ENCODE results near the gene TDRD5.
"Not testable (repeated sequence)": the region's sequence is repeated elsewhere in the genome, so short reads cannot be mapped to it uniquely, and the experiment has no call there.

The TDRD5 gene

DNA sequence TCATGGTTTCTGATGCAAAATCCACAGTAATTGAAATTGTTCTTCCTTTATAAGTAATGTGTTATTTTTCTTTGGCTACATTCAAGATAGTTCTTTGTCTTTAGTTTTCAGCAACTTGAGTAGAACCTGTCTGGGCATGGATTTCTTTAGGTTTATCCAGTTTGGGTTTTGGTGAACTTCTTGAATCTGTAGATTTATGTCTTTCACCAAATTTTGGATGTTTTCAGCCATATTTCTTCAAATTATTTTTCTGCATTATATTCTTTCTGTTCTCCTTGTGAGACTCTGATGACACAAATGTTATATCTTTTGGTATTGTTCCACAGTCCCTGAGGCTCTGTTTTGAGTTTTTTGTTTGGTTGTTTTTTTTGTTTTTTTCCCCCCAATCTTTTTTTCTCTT is 69.4 kb downstream of the TDRD5 start:
- Histone ChIP-seq H3F3A (ENCODE audit: control insufficient read depth, insufficient read depth) (no peaks in the 10 kb centered on the region), H3K79me2 (ENCODE audit: control insufficient read depth, low read length) (no peaks in the 10 kb centered on the region), H4K20me1 (ENCODE audit: control insufficient read depth, insufficient read depth, low read depth, low read length) (no peaks in the 10 kb centered on the region), H3K9me3 (ENCODE audit: control insufficient read depth, insufficient read depth, low read length) (no peaks in the 10 kb centered on the region), H3K27ac (ENCODE audit: low read depth, low read length) (no peak overlapping the region), H3K4me1 (ENCODE audit: control insufficient read depth, low read length) (no peaks in the 10 kb centered on the region), H3K4me2 (ENCODE audit: low read length) (no peak overlapping the region), H3K9me2 (replicated peaks; ENCODE audit: control insufficient read depth, low read length) (no peaks in the 10 kb centered on the region), H3K4me3 (ENCODE audit: low read length) (no peak overlapping the region), H3K36me3 (ENCODE audit: control insufficient read depth, low read length) (no peaks in the 10 kb centered on the region), H3K27me3 (ENCODE audit: control insufficient read depth, low read length) (no peaks in the 10 kb centered on the region)
- TF ChIP-seq, protein P1, sequence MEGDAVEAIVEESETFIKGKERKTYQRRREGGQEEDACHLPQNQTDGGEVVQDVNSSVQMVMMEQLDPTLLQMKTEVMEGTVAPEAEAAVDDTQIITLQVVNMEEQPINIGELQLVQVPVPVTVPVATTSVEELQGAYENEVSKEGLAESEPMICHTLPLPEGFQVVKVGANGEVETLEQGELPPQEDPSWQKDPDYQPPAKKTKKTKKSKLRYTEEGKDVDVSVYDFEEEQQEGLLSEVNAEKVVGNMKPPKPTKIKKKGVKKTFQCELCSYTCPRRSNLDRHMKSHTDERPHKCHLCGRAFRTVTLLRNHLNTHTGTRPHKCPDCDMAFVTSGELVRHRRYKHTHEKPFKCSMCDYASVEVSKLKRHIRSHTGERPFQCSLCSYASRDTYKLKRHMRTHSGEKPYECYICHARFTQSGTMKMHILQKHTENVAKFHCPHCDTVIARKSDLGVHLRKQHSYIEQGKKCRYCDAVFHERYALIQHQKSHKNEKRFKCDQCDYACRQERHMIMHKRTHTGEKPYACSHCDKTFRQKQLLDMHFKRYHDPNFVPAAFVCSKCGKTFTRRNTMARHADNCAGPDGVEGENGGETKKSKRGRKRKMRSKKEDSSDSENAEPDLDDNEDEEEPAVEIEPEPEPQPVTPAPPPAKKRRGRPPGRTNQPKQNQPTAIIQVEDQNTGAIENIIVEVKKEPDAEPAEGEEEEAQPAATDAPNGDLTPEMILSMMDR (IDR thresholded peaks at IDR 0.05; ENCODE audit: low read depth, low read length, poor library complexity, severe bottlenecking), result no peak
- no peak for TF ChIP-seq EZH2phosphoT487 (IDR thresholded peaks at IDR 0.05; ENCODE audit: borderline replicate concordance, low read length)

DNA sequence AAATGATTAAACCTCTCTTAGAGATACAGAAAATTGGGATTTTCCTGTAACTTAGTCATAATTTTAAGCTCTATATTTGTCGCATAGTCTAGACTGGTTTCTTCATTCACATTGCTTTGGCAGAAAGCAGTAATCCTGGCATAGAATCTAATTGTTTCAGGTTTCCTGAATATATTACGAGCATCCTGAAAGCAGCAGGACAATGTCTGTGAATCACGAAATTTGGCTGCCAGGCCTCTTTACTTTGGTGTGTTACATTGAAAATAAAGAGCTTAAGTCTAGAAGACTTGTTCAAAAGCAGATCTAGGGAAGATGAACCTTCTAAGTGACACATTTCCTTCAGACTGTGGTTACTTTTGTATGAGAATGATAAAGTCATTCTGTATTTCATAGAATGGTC is 72.2 kb downstream of the TDRD5 start:
- H3K9me3 ChIP-seq (ENCODE audit: control insufficient read depth, insufficient read depth, low read length), result no peaks in the 10 kb centered on the region
- no peaks in the 10 kb centered on the region for H3K9me2 ChIP-seq (replicated peaks; ENCODE audit: control insufficient read depth, low read length)
- TF ChIP-seq, protein P1 (IDR thresholded peaks at IDR 0.05; ENCODE audit: low read depth, low read length, poor library complexity, severe bottlenecking), result no peak
- no peak for TF ChIP-seq EZH2phosphoT487 (IDR thresholded peaks at IDR 0.05; ENCODE audit: borderline replicate concordance, low read length)
- no peak overlapping the region for H3K27ac ChIP-seq (ENCODE audit: low read depth, low read length)
- H3K4me2 ChIP-seq (ENCODE audit: low read length), result no peak overlapping the region
- no peaks in the 10 kb centered on the region for H3F3A ChIP-seq (ENCODE audit: control insufficient read depth, insufficient read depth)
- no peaks in the 10 kb centered on the region for H3K27me3 ChIP-seq (ENCODE audit: control insufficient read depth, low read length)
- H3K4me3 ChIP-seq (ENCODE audit: low read length), result no peak overlapping the region
- no peaks in the 10 kb centered on the region for H4K20me1 ChIP-seq (ENCODE audit: control insufficient read depth, insufficient read depth, low read depth, low read length)
- H3K4me1 ChIP-seq (ENCODE audit: control insufficient read depth, low read length), result no peaks in the 10 kb centered on the region
- H3K79me2 ChIP-seq (ENCODE audit: control insufficient read depth, low read length), result no peaks in the 10 kb centered on the region
- H3K36me3 ChIP-seq (ENCODE audit: control insufficient read depth, low read length), result no peaks in the 10 kb centered on the region

DNA sequence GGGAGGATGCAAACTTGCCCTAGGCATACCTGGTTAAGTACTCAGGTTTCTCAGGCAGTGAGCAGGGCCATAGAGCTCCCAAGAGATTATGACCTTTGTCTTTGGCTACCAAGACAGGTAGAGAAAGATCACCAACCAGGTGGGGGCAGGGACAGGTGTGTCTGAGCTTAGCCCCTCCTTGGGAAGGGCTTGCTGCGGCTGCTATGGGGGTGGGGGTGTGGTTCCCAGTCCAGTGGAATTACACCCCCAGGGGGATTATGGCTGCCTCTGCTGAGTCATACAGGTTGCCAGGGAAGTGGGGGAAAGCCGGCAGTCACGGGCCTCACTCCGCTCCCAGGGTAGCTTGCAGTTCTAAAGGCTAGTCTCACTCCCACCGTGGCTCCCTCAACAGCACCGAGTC is 86.2 kb downstream of the TDRD5 start:
- Histone ChIP-seq H3K79me2 (ENCODE audit: control insufficient read depth, low read length) (no peaks in the 10 kb centered on the region), H4K20me1 (ENCODE audit: control insufficient read depth, insufficient read depth, low read depth, low read length) (no peaks in the 10 kb centered on the region), H3K27me3 (ENCODE audit: control insufficient read depth, low read length) (no peaks in the 10 kb centered on the region), H3K9me2 (replicated peaks; ENCODE audit: control insufficient read depth, low read length) (no peaks in the 10 kb centered on the region), H3K4me1 (ENCODE audit: control insufficient read depth, low read length) (no peaks in the 10 kb centered on the region), H3K9me3 (ENCODE audit: control insufficient read depth, insufficient read depth, low read length) (no peaks in the 10 kb centered on the region), H3K27ac (ENCODE audit: low read depth, low read length) (no peak overlapping the region), H3K4me3 (ENCODE audit: low read length) (no peak overlapping the region), H3F3A (ENCODE audit: control insufficient read depth, insufficient read depth) (no peaks in the 10 kb centered on the region), H3K4me2 (ENCODE audit: low read length) (no peak overlapping the region), H3K36me3 (ENCODE audit: control insufficient read depth, low read length) (no peaks in the 10 kb centered on the region)
- TF ChIP-seq, protein P1 (IDR thresholded peaks at IDR 0.05; ENCODE audit: low read depth, low read length, poor library complexity, severe bottlenecking), result no peak
- no peak for TF ChIP-seq EZH2phosphoT487 (IDR thresholded peaks at IDR 0.05; ENCODE audit: borderline replicate concordance, low read length)

DNA sequence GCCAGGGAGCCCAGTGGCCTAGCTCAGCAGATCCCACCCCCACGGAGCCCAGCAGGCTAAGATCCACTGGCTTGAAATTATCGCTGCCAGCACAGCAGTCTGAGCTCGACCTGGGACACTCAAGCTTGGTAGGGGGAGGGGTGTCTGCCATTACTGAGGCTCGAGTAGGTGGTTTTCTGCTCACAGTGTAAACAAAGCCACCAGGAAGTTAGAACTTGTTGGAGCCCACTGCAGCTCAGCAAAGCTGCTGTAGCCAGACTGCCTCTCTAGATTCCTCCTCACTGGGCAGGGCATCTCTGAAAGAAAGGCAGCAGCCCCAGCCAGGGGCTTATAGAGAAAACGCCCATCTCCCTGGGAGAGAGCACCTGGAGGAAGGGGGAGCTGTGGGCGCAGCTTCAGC is 102.9 kb downstream of the TDRD5 start:
- H3K27ac ChIP-seq (ENCODE audit: low read depth, low read length); H3K27me3 ChIP-seq (ENCODE audit: control insufficient read depth, low read length); H3K9me2 ChIP-seq (replicated peaks; ENCODE audit: control insufficient read depth, low read length): not testable (repeated sequence)

More for the DNA sequence above, 102.9 kb downstream of the TDRD5 start:
- H4K20me1 ChIP-seq (ENCODE audit: control insufficient read depth, insufficient read depth, low read depth, low read length); H3K79me2 ChIP-seq (ENCODE audit: control insufficient read depth, low read length); H3K9me3 ChIP-seq (ENCODE audit: control insufficient read depth, insufficient read depth, low read length); H3K36me3 ChIP-seq (ENCODE audit: control insufficient read depth, low read length); H3F3A ChIP-seq (ENCODE audit: control insufficient read depth, insufficient read depth); H3K4me3 ChIP-seq (ENCODE audit: low read length); H3K4me2 ChIP-seq (ENCODE audit: low read length); H3K4me1 ChIP-seq (ENCODE audit: control insufficient read depth, low read length): not testable (repeated sequence)
